GM19372 (cell line): ENCODE data around the gene SLC4A8.
"Not testable (repeated sequence)": the region's sequence is repeated elsewhere in the genome, so short reads cannot be mapped to it uniquely, and the experiment has no call there.

Experiments
- ATAC-seq: cut with Tn5 transposase; IDR thresholded peaks from one replicate; pipeline ENCODE4 v1.9.1; 2021; ENCODE audit warnings: mild to moderate bottlenecking, low read depth, moderate library complexity; ENCODE audit not compliant: unreplicated experiment

The SLC4A8 gene

GRCh38 chr12:51470116-51470515 is 45.5 kb downstream of the SLC4A8 start:
- no peak for ATAC-seq

GRCh38 chr12:51471111-51471864 is 46.7 kb downstream of the SLC4A8 start:
- no peak for ATAC-seq

- ATAC-seq = no peak
These were observed 48.4 kb downstream of the SLC4A8 start for GRCh38 chr12:51472984-51473383.

- no peak for ATAC-seq
These were observed 49.3 kb downstream of the SLC4A8 start for GRCh38 chr12:51473947-51474346.

GRCh38 chr12:51475543-51475942 is 50.9 kb downstream of the SLC4A8 start:
- no peak for ATAC-seq

- no peak for ATAC-seq
These were observed 56.3 kb downstream of the SLC4A8 start for GRCh38 chr12:51480978-51481377.

GRCh38 chr12:51482929-51483697 is 58.5 kb downstream of the SLC4A8 start:
- ATAC-seq = no peak

- ATAC-seq = no peak
These were observed 59.5 kb downstream of the SLC4A8 start for GRCh38 chr12:51484119-51484518.

GRCh38 chr12:51488281-51488680 is 63.6 kb downstream of the SLC4A8 start:
- ATAC-seq = no peak

GRCh38 chr12:51493281-51493680 is 68.7 kb downstream of the SLC4A8 start:
- ATAC-seq = no peak

GRCh38 chr12:51496895-51497294 is 72.3 kb downstream of the SLC4A8 start:
- ATAC-seq = no peak

GRCh38 chr12:51504851-51505250 is 80.2 kb downstream of the SLC4A8 start:
- ATAC-seq = no peak

GRCh38 chr12:51505360-51506105 is 80.9 kb downstream of the SLC4A8 start:
- ATAC-seq = no peak

GRCh38 chr12:51507178-51507577 is 82.5 kb downstream of the SLC4A8 start:
- ATAC-seq = no peak

- ATAC-seq = no peak
These were observed 83.7 kb downstream of the SLC4A8 start for GRCh38 chr12:51508285-51508684.

GRCh38 chr12:51511546-51512260 is 87.1 kb downstream of the SLC4A8 start:
- no peak for ATAC-seq

GRCh38 chr12:51512438-51512837 is 87.8 kb downstream of the SLC4A8 start:
- no peak for ATAC-seq

- not testable (repeated sequence) for ATAC-seq
These were observed 90.4 kb downstream of the SLC4A8 start for GRCh38 chr12:51515037-51515436.

- no peak for ATAC-seq
These were observed 92.7 kb downstream of the SLC4A8 start for GRCh38 chr12:51517316-51517715.

- no peak for ATAC-seq
These were observed 93.2 kb downstream of the SLC4A8 start for GRCh38 chr12:51517800-51518199.

- ATAC-seq = no peak
These were observed 95.1 kb downstream of the SLC4A8 start for GRCh38 chr12:51519755-51520154.
